ENCODE data around the gene UTS2. TPM values are rescaled to one million over a fixed set of nuclear protein-coding genes. Genes with fewer than 3 reads are reported as not detected.

UTS2 gene
- total RNA-seq, 1 donor from 2014 or later, result not detected

DNA sequence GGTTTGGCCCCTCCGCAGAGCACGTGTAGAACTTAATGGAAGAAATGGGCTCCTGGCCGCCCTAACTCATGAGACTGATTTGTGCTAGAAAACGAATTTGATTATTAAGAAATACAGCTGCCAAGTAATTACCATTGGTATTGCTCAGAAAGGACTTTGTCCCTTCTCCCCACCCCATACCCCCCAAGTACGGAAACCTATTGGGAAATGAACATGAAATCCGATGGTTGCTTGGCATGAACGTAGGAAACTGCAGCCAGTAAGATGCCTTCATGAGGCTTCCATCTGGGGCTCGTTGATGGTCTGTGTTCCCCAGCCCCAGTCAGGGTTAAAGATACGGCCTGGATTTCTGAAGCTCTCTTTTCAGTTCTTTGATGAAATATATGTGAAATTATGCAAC lies 47.4 kb downstream of the UTS2 start:
- DNase-seq (ENCODE audit: low spot score, unreplicated experiment), result no peak
- no peaks in the 10 kb centered on the region for H3K27me3 Mint-ChIP-seq
- H3K27ac Mint-ChIP-seq, result no peak overlapping the region
- no peaks in the 10 kb centered on the region for H3K9me3 Mint-ChIP-seq (ENCODE audit: low read depth)
- TF ChIP-seq, protein P1, sequence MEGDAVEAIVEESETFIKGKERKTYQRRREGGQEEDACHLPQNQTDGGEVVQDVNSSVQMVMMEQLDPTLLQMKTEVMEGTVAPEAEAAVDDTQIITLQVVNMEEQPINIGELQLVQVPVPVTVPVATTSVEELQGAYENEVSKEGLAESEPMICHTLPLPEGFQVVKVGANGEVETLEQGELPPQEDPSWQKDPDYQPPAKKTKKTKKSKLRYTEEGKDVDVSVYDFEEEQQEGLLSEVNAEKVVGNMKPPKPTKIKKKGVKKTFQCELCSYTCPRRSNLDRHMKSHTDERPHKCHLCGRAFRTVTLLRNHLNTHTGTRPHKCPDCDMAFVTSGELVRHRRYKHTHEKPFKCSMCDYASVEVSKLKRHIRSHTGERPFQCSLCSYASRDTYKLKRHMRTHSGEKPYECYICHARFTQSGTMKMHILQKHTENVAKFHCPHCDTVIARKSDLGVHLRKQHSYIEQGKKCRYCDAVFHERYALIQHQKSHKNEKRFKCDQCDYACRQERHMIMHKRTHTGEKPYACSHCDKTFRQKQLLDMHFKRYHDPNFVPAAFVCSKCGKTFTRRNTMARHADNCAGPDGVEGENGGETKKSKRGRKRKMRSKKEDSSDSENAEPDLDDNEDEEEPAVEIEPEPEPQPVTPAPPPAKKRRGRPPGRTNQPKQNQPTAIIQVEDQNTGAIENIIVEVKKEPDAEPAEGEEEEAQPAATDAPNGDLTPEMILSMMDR (IDR thresholded peaks at IDR 0.05; ENCODE audit: unreplicated experiment), result no peak
- no peak overlapping the region for H3K4me3 Mint-ChIP-seq (ENCODE audit: low read depth)
- no peaks in the 10 kb centered on the region for H3K4me1 Mint-ChIP-seq (ENCODE audit: low read depth)
- H3K36me3 Mint-ChIP-seq (ENCODE audit: insufficient read depth), result no peaks in the 10 kb centered on the region

Other genes with a start within 250 kb of the UTS2 start
- gene VAMP3, start 81.8 kb downstream of the UTS2 start, total RNA-seq, result 76.4 and 82.5 TPM in 2 replicates
- gene PER3, start 68.8 kb downstream of the UTS2 start, total RNA-seq, result 2.6 and 2.9 TPM in 2 replicates
- 0.27 and 0.60 TPM in 2 replicates for gene TNFRSF9, start 87.8 kb upstream of the UTS2 start, total RNA-seq
- 218 and 229 TPM in 2 replicates for gene PARK7, start 108.6 kb upstream of the UTS2 start, total RNA-seq
- gene ERRFI1, start 173.2 kb upstream of the UTS2 start, total RNA-seq, result 138 and 139 TPM in 2 replicates

All from progenitor cell of endocrine pancreas (in vitro differentiated cells).